ENCODE data around the gene CDKN1C.
A peak's percentile ranks its signal among the peaks of the same experiment; 100 is the strongest.

Gene CDKN1C

DNA sequence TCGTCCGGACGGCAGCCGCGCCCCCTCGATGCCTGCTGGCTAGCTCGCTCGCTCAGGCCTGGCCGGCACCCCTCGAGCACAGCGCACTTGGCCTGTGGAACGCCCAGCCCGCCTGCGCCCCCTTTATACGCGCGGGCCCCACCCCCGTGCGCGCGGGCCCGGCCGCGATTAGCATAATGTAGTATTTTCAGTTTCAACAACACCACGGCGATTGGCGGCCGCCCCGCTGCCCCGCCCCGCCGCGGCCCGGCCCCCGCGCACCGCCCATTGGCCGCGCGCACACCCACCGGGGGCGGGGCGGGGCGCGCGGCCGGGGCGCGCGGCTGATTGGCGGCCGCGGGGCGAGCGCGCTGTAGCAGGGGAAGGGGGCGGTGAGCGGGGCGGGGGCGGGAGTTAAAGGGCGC lies at the start of gene CDKN1C:
Gene CDKN1C (minus strand): TSS at position 98 of the 404 bp plus-strand sequence. CDS start 319 bp downstream, outside the sequence.
- DNase-seq = peak; percentile 90
- in situ Hi-C loops (cut with MboI; ENCODE audit: low pct_unique_long_range_greater_than_20kb, low sequenced_read_pairs) = no loop called here

DNA sequence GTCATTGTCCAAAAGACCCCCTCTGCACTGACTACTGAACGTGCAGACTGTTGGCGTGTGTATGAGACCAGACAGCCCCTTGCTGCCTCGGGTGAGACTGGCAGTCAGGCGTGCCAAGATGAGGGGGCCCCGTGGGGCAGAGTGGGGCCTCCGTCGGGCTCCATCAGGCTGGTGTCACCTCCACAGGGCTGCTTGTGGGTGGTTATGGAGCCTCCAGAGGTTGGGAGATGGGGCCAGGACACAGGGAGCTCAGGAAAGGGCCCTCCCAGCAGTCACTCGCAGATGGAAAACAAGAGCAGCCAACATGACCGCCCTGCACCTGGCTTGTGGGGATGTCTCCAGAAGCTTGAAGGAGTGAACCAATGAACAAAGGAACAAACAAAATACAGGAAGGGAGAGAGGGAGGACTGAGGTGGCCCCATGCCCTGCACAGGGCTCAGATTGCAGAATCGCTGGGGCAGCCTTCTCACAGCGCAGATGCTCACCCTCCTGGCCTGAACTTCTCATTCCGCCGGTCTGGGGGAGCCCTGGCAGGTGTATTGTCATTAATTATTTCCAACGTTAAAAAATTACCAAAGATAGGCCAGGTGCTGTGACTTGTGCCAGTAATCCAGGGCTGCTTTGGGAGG lies 49.1 kb upstream of the CDKN1C start:
- DNase-seq = no peak
- in situ Hi-C loops (cut with MboI; ENCODE audit: low pct_unique_long_range_greater_than_20kb, low sequenced_read_pairs) = no loop called here

DNA sequence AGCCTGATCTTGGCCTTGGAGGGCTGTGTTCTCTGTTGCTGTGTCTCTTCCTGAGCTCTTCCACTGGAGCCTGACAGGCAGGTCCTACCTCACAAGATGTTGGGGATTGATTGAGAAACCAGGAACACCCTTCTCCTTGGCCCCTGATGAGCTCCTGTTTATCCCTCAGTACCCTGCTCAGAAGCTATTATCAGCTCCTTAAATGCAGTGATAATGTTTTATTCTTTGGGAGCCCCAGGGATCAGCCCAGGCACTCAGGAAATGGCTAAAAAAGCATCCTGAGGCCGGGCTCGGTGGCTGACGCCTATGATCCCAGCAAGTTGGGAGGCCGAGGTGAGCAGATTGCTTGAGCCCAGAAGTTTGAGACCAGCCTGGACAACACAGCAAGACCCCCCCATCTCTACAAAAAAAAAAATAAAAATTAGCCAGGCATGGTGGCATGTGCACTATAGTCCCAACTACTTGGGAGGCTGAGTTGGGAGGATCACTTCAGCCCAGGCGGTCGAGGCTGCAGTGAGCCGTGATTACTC lies 48.5 kb upstream of the CDKN1C start:
- in situ Hi-C loops (cut with MboI; ENCODE audit: low pct_unique_long_range_greater_than_20kb, low sequenced_read_pairs) = no loop called here
- DNase-seq = no peak

DNA sequence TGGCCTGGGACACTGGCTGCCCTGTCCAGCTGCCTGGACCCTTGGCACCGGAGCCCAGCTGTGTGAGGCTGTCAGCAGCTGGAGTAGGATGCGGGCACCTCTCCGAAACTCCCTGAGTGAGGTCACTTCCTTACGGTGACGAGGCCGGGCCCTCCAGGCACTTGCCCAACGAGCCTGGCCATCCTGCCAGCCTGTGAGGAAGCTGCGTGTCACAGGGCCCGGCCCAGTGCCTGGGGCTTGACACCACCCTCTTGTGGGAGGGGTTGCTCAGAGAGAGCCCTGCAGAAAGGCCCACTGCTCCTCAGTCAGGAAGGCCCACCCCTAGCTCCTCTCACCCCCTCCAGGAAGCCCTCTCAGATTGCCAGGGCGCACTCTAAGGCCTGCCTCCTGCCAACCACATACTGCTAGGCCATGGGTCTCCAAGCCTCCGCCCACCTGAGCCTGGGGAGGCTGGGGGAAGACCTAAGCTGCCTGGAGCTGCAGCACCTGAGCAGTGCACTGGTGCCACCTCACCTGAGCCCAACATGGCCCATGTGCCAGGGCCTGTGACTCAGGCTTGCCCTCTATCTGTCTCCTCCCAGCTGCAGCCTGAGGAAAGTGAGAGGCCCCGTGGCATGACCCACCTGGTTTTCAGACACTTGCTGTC lies 47.9 kb upstream of the CDKN1C start:
- in situ Hi-C loops (cut with MboI; ENCODE audit: low pct_unique_long_range_greater_than_20kb, low sequenced_read_pairs) = no loop called here
- DNase-seq = peak; percentile 74

DNA sequence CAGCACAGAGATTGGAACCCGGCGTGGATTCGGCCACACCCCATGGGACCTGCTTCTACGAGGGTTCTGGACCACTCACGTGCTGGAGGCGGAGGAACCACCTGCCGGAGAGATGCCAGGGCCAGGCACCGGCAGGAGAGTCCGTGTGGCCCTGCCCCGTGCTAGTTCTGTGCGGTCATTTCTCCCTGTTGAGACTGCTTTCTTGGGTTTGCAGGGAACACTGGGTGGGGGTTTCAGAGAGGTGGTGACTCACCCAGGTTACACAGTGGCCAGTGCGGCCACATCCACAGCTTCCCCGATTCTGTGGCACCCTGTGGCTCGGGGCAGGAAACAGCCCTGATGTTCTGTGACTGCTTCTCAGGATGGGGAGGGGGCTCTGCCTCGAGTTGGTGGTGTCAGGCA lies 47.3 kb upstream of the CDKN1C start:
- DNase-seq = no peak
- in situ Hi-C loops (cut with MboI; ENCODE audit: low pct_unique_long_range_greater_than_20kb, low sequenced_read_pairs) = no loop called here

DNA sequence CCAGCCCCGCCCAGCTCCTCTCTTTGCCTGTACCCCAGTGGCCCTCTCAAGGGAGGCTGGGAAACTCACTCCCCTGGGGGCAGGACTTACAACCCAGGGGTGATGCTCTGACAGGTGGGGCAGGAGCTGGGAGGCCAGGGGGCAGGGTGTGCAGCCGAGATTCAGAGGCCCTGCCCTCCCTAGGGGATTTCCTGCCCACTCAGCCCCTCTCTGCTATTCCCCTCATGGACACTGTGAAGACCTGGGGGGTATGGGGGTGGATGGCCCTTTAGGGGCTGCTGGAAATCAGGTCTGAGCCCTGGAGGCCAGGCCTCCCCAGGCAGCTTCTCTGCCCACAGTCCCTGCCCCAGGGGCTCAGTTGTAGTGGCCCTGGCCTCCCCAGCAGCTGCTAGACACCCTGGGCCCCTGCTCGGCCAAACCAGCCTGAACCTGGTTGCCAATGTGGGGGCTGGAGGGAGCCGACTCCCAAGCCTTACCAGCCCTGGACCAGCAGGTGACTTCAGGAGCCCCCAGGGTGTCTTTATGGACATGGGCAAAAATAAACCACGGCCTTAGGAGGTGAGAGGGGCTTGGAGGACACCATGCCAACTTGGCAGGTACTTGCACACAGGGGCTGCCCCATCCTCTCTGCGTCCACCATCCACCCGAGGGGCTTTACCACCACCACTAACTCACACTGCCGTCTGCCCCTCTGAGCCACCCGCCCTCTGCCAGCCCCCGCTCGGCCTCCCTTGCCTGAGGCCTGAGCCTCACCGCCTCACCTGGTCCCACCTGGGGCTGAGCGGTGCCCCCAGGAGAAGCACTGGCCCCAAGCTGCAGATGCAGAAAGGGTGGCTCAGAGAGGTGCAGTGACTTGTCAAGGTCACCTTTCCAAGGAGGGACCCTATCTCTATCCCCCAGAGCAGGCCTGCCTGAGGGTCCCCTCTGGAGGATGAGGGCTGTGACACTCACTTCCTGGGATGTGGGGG lies 46.5 kb upstream of the CDKN1C start:
- in situ Hi-C loops (cut with MboI; ENCODE audit: low pct_unique_long_range_greater_than_20kb, low sequenced_read_pairs) = no loop called here
- DNase-seq = no peak

DNA sequence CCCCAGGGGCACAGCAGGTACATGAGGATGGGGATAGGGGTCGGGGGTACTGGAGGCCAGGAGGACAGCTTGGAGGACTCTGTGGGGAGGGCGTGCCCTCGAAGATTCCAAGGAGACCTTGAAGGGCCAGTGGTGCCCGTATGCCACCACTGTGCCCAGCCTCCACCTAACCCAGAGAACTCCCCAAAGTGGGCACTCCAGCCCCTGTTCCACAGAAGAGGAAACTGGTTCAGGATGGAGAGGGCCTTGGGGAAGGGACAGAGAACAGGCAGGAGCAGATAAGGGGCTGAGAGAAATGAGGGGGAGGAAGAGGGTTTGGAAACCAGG lies 45.8 kb upstream of the CDKN1C start:
- DNase-seq = no peak
- in situ Hi-C loops (cut with MboI; ENCODE audit: low pct_unique_long_range_greater_than_20kb, low sequenced_read_pairs) = no loop called here

DNA sequence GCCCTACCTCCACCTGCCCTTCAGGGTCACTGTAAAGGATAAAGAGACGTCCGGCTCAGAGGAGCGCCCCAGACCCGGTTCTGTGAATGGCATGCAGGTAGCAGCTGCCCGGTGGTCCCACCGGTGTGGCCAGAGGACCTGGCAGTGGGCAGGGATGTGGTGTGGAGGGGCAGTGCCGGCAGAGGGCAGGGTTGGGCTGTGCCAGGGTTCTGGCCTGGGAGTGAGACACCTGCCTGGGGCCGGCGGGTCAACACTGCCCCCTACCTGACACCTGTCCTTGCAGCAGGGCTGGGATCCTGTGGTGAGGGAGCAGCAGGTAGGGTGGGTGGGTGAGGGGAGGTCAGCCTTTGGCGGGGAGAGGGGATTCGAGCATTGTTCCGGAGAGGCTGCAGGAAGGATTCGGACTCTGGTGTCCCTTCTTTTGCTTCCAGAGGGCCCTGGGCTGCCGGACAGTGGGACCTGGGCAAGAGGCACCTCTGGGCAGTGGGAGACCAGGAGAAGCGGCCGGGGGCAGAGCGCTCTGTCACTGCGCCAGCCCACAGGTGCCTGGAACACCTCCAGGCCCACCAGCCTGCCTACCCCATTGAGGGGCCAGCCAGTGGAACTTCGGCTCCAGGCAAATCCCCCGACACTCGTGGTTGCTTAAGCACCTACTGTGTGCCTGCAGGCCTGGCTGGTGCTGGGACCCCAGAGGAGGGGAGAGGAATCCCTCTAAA lies 45.3 kb upstream of the CDKN1C start:
- DNase-seq = no peak
- in situ Hi-C loops (cut with MboI; ENCODE audit: low pct_unique_long_range_greater_than_20kb, low sequenced_read_pairs) = no loop called here

DNA sequence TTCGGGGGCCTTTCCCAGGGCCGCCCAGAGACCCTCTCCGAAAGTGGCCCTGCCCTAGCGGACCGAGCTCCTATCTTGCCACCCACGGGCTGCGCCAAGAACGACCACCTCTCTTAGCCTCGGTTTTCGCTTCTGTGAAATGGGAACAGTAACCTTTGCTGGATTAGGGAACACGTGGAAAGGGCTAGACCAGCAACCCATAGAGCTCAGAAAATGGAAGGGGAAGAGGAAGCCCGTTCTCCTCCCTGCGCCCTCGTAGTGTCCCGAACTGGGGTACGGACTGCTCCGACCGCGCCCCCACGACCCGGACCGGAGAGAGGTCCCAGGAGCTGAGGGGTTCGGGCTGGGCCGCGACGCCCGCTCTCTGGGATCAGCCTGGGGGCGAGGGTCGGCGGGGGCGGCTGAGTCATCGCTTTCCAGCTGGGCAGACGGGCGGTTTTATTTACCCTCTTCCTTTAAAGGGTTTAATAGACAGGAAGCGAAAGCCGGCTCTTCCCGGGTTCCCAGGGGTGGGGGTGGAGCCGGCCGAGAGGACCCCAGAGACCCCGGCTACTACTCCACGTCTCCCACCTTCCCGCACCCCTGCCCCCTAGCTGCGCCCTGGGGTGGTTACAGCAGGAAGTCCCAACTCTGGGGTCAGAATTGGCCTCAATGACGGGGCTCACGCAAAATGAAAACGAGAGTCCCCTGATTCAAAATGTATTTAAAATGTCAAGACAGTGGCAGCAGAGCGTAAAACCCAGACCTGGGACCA lies 44.6 kb upstream of the CDKN1C start:
- in situ Hi-C loops (cut with MboI; ENCODE audit: low pct_unique_long_range_greater_than_20kb, low sequenced_read_pairs) = no loop called here
- DNase-seq = no peak

DNA sequence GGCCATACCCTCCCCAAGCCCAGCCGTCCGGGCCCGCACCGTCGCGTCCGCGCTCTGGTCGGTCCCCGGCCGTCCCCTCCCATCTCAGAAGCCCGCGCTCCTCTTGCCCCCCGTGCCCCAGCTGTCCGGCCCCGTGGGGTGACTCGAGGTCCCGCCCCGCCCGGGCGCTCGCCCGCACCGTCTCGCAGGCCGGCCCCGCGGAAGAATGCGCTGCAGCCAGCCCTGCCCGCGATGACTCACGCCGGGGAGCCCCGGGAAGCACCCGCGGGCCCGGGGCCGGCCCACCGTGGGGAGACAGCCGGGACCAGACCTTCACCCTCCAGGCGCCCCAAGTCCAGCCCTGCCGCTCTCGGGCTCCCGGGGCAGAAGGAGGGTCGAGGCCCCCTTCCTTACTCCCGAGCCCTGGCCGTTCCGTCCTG lies 44.0 kb upstream of the CDKN1C start:
- in situ Hi-C loops (cut with MboI; ENCODE audit: low pct_unique_long_range_greater_than_20kb, low sequenced_read_pairs) = no loop called here
- no peak for DNase-seq

DNA sequence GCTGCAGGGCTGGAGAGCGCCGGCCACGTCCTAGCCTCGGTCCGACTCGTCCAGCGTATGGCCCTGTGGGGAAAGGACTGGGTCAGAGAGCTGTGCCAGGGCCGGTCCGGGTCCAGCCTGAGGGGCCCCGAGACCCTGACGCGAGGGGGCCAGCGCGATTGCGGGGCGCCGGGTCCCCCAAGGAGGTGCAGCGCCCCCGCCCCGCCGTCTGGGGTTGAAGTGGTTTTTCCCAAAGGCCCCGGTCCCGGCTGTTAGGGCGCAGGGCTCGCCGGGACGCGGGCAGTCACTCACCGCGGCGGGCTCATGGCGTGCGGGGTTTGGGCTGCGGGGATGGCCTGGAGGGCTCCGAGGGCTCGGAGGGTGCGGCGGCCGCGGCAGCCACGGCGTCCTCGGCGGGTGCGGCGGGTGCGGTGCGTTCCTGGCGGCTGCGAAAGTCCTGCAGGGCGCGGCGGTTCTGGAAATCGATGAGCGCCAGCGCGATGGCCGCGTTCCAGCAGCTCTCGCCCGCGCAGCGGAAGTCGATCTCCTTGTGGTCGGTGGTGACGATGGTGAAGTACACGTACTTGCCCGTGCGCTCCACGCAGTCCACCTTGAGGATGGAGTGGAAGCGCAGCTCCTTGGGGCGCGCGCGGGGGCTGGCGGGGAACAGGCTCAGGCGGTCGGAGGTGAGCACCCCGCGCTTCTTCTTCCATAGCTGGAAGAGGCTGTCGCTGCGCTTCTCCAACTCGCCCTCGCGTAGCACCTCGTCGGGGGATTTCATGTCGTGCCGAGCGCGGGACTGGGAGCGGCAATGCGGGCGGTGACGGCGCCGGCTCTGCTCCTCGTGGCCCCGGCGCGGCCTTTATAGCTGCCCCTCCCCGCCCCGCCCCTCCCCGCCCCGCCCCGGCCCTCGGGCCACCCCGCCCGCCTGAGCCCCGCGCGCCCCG lies 43.3 kb upstream of the CDKN1C start, which contains the start of gene PHLDA2:
Gene PHLDA2 (minus strand): TSS at position 816 of the 926 bp plus-strand sequence. CDS start 56 bp downstream, at position 760.
- in situ Hi-C loops (cut with MboI; ENCODE audit: low pct_unique_long_range_greater_than_20kb, low sequenced_read_pairs) = no loop called here
- DNase-seq = peak; percentile 51

DNA sequence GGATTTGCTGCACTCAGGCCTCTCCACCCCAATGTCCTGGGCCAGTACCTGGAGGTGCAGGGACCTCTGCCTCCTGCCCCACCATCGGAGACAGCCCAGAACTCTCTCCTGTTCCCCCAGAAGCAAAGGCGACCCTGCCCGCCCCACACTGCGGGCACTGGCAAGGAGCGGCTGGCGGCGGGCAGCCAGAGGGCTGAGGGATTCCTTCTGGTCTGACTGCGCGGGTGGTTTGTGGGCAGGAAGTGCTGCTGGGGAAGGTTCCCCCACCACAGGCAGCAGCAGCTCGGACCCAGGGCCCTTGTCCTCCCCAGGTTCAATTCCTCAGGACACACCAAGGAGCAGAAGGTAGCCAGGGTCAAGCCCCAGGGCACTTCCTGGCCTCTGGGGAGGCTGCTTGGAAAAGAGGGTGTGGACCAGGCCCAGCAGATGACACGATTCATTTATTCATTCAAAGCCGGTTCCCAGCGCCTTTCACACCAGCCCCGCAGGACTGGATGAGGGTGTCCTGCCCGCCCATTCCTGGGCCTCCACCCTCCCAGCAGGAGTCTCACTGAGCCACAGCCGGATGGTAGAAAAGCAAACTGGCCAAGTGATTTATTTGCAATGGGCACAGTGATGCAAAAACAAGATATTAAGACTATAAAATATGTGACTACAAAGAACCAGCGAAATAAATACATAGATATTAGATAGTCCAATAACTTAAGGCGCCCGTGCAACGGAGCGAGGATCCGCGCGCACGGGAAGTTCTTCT lies 42.5 kb upstream of the CDKN1C start:
- no peak for DNase-seq
- in situ Hi-C loops (cut with MboI; ENCODE audit: low pct_unique_long_range_greater_than_20kb, low sequenced_read_pairs) = no loop called here

DNA sequence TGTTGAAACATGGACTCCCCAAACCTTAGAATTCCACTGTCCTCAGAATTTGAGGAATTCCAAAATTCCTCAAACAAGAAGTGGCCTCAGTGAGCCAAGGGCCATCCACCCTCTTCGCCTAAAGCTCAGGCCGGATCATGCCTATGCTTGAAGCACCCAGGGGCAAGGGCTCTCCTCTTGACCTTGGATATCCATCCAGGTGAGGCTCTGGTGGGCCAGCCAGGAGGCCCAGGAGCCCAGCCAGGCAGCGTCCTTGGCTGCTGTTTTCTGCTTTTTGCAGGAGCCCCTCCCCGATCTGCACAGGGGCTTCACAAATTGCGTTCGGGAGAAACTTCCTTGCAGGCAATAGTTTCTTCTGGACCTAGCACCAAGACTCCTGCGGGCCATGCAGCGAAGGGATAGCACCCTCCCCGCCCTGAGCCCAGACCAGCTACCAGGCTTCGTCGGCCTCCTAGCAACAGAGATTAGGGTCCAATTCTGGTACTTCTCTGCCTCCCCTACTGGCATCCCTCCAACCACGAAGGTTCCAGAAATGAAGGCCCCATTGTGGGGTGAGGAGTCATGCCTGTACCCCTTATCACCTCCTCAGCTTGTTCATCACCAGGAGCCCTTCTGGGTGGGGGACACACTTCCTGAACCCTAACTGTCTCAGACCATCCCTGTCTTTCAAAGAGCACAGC lies 41.7 kb upstream of the CDKN1C start:
- in situ Hi-C loops (cut with MboI; ENCODE audit: low pct_unique_long_range_greater_than_20kb, low sequenced_read_pairs) = no loop called here
- no peak for DNase-seq

DNA sequence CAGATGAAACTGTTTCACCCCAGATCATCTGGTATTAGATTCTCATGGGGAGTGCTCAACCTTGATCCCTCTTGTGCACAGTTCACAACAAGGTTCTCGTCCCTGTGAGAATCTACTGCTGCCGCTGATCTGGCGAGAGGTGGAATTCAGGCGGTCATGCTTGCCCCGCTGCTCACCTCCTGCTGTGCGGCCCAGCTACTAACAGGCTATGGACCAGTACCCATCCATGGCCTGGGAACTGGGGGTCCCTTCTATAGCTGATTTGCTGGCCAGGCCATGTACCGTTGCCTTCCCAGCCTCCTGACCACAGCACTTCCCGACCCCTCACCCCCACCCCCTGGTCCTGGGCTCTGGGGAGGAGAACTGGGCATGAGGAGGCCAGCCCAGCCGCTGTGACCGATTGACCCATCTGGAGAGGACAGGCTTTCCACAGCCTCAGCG lies 41.1 kb upstream of the CDKN1C start:
- DNase-seq = no peak
- in situ Hi-C loops (cut with MboI; ENCODE audit: low pct_unique_long_range_greater_than_20kb, low sequenced_read_pairs) = no loop called here

DNA sequence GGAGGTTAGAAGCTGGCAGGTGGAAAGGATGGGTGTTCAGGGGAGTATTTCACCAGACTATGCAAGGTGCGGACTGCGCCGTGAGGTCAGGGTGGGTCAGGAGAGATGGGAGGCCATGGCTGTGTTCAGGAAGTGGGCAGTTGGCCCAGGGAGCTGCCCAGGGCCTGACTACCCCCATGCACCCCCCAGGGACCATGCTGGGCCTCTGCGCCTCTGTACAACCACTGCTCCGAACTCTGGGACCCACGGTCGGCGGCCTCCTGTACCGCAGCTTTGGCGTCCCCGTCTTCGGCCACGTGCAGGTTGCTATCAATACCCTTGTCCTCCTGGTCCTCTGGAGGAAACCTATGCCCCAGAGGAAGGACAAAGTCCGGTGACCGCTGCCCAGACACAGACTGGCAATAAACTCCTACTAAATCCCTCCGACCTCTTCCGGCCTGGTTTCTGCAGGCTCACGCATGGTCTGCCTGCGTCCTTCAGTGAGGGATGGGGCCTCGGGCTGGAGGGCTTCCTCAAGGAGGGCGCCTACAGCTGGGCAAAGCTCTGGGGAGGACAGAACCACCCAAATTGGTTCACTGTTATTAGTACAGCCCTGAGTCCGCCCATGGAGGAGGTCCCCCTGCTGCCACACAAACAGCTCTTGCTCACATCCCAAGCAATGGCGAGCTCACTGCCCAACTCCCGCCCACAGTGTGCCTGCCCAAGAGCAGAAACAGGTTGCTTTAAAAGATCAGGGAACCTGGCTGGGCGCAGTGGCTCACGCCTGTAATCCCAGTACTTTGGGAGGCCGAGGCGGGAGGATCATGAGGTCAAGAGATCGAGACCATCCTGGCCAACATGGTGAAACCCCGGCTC lies 39.5 kb upstream of the CDKN1C start:
- in situ Hi-C loops (cut with MboI; ENCODE audit: low pct_unique_long_range_greater_than_20kb, low sequenced_read_pairs) = no loop called here
- DNase-seq = no peak

All from KBM-7 (cell line).